GM19395 (cell line): ENCODE data around the gene EPG5.
"Not testable (repeated sequence)": the region's sequence is repeated elsewhere in the genome, so short reads cannot be mapped to it uniquely, and the experiment has no call there.

Experiments used
- ATAC-seq: cut with Tn5 transposase; IDR thresholded peaks from one replicate; pipeline ENCODE4 v1.9.1; 2021; ENCODE audit warnings: mild to moderate bottlenecking, moderate library complexity; ENCODE audit not compliant: unreplicated experiment

The EPG5 gene

DNA sequence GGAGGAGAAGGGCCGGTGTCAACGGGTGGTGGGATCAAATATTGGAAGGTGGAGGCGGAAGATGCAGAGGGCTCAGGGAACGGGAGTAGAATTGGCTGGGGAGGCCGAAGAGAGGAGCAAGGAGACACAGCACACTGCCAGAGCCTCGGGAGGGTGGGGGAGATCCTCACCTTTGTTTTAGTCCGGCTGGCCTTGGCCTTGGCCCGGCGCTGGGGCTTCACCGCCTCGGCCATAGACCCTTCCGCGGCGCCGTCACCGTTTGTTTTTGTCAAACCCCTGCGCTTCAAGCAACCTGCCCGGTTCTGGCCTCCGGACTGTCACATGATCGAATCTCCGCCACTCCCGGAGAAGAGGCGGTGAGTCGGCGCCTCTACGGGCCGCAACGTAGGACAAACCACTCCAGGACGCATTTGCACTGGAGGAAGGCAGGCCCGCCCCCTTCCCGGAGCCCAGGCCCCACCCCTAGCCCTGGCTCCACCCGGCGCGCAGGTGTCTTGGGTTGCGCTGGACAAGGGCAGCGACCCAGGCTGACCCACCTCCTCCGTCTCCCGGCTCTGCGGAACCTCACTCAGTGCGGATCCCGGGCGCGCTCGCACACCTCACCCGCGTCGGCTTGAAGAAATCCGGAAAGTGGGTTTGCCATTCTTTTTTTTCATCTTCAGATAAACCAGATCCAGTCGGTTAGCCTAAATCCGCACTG lies at the start of gene EPG5:
Gene EPG5 (minus strand): TSS at position 323 of the 700 bp plus-strand sequence. CDS start 90 bp downstream, at position 233.
- ATAC-seq, result peak; percentile 97

DNA sequence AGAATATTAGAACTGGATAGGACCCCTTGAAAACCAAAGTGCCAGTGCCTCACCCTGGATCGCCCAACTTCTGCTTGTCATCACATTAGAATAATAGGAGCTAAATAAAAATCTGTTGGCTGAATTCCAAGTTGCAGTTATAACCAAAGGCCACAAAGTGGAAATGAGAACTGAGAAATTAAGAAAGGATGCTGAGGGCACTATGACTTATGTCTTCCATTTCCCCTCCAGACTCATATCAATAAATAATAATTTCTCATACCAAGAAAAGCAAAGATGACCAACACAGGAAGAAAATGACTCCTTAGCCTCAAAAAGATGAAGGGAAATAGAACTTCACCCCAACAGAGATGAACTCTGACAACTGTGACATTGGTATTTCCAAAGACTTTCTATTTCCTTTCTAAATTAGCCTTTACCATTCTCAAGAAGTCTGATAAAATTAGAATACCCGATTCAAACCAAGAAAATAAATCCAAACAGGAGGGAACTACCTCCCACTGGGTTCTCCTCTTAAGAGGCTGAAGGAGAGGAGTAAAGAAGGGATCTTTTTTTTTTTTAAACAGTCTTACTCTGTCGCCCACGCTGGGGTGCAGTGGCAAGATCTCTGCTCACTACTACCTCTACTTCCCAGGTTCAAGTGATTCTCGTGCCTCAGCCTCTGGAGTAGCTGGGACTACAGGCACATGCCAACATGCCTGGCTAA lies 46.5 kb upstream of the EPG5 start:
- peak; percentile 80 for ATAC-seq

DNA sequence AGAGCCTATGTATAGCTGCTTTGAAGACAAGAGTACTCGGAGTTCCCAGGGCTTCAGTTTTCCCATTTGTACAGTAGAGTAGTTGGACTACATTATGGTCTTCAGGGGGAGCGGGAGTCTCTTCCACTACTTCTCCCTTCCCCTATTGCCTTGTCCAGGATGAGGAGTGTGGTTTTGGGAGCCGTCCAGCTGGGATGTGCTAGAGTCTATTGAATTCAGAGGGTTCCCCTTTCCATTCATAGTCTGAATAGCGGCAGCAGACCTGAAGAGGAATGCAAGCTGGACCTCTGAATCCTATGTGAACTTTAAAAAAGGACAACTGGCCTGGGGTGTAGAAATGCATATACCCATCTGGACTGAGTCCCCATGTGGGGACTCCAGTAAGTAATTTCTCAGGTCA lies 43.5 kb upstream of the EPG5 start:
- no peak for ATAC-seq

DNA sequence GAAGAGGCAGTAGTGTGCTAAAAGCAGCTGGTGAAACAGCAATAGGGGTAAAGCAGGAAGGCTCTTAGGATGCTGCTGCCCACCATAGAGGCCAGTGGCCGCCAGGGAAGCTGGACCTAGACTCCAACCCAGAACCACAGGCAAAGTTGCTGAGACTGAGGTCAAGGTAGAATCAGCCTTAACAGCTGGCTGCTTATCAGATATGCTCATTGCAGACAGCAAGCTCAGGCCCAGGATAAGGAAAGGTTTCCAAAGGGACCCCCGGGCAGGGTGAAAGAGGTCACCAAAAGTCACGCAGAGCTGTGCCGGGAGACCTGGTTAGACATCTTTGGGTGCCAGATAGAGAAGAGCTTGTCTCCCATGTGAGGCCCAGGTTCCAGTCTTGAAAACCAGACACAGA lies 42.9 kb upstream of the EPG5 start:
- ATAC-seq, result no peak

DNA sequence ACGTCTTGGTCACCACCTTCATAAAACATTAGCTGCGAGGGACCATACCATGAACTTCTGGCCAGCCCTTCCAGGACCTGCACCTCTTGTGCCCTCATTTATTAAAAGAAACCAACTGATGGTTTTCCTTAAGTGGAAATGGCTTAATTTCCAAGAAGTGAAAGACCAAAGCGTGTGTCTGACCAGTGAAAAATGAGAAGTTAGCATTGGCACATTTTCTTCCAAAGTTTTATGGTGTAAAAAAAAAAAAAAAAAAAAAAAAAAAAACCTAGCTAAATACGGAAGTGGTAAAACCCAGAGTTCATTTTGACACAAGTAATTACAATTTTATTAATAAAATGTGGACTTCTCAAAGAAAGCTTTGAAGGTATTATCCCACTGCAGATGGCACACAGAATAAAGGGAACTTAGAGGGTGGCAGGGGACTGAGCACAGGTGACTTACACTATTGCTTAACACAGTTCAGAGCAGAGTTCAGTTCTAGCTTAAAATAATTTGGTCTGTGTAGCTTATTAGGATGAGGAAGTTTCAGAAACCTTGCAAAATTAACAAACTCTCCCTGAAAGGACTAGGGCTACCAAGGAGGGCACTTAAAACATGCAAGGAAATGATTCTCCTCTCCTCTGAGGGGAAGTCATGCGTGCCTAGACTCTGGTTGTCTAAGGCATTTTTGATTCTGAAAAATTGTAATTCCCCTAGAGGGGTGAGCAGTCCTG lies 42.2 kb upstream of the EPG5 start:
- ATAC-seq, result no peak

DNA sequence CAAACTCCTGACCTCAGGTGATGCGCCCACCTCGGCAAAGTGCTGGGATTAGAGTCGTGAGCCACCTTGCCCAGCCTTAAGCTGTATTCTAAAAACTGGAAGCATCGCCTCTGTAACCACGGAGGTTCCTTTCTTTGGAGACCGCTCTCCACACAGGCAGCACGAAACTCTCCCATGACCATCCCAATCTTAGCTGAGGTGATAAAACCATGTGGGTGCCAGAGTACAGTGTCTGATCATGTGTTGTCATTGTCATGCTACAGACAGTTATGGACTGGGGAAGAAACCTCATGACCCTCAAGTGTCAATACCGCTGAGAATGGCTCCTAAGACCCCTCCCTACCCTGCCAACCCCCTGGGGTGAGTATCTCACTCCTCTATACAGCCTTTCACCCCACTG lies 41.4 kb upstream of the EPG5 start:
- ATAC-seq, result no peak

DNA sequence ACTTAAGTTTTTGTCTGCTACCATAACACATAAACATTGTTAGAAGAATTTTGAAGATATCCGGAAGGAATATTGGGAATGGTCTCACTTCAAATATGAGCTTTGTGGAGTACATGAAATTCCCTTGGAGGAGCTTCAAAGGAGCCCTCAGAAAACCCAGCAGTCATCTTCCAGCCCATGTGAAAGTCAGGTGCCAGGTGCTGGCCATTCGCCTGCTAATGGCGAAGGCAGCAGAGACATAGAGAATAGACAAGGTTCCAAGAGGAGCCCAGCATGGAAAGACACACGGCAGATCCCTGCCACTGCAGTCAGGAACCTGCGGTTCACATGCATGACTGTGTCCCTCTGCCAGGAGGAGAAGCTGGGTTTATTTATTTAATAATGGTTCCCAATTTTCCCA lies 40.0 kb upstream of the EPG5 start:
- ATAC-seq, result no peak

- no peak for ATAC-seq
Measured at GRCh38 chr18:46002934-46003333, 35.8 kb upstream of the EPG5 start.

DNA sequence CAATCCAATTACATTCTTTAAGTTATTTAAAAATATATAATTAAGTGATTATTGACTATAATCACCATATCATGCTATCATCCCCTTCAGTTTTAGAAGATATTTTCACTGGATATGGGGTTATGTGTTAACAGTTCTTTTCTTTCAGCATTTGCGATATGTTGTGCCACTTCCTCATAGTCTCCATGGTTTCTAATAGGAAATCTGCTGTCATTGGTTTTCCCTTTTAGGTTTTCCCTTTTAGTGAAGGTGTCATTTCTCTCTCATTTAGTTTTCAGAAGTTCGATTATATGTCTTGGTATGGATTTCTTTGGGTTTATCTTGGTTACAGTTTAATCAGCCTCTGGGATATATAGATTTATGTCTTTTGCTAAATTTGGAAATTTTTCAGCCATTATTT lies 34.8 kb upstream of the EPG5 start:
- no peak for ATAC-seq

DNA sequence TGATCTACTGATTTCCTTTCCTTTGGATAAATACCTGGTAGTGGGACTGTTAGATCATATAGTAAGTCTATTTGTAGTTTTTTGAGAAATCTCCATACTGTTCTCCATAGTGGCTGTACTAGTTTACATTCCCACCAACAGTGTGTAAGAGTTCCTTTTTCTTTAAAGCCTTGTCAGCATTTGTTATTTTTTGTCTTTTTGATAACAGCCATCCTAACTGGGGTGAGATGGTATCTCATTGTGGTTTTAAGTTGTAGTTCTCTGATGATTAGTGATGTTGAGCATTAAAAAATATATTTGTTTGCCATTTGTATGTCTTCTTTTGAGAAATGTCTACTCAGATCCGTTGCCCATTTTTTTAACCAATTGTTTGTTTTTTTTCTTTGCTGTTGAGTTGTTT lies 33.9 kb upstream of the EPG5 start:
- ATAC-seq, result no peak

- no peak for ATAC-seq
Measured at GRCh38 chr18:45999536-45999935, 32.4 kb upstream of the EPG5 start.

- no peak for ATAC-seq
Measured at GRCh38 chr18:45998244-45998643, 31.1 kb upstream of the EPG5 start.

GRCh38 chr18:45997700-45998151 lies 30.6 kb upstream of the EPG5 start:
- ATAC-seq, result peak; percentile 57

DNA sequence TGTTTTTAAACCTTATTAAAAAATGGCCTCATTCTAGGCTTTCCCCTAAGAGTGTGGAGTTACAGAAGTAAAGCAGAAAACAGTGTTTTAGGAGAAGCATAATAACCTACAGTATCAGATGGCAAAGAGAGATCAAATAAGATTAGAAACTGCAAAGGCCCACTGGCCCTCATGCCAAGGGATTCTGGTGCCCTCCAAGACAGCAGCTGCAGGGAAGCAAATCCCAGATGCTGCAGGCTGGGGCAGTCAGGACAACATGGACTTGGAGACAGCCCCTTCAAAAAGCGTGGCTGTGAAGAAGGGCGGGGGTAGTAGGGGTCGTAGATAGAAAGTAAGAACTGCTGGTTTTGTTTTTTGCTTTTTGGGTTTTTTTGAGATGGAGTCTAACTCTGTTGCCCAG lies 28.3 kb upstream of the EPG5 start:
- no peak for ATAC-seq

DNA sequence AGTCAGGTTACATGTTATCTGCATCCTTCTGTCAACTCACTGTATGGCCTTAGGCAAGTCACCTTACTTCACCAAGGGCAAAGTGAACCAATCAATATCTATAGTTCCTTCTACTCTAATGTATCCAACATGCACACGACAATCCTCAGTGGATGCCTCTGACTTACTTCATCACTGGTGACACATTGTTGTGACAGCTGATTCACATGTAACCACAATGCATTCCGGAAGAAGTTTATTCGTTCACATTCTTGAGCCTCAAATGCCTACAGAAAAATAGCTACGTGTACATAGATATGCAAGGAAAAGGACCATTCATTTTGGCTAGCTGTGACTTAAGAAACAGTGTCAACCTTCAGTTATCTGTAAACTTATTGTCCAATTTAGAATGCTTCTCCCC lies 26.3 kb upstream of the EPG5 start:
- no peak for ATAC-seq

GRCh38 chr18:45992527-45992926 lies 25.4 kb upstream of the EPG5 start:
- not testable (repeated sequence) for ATAC-seq

GRCh38 chr18:45991788-45992187 lies 24.7 kb upstream of the EPG5 start:
- no peak for ATAC-seq

GRCh38 chr18:45984546-45985235 lies 17.6 kb upstream of the EPG5 start:
- no peak for ATAC-seq

- ATAC-seq, result no peak
Measured at GRCh38 chr18:45981821-45982220, 14.7 kb upstream of the EPG5 start.

GRCh38 chr18:45980229-45980628 lies 13.1 kb upstream of the EPG5 start:
- no peak for ATAC-seq

DNA sequence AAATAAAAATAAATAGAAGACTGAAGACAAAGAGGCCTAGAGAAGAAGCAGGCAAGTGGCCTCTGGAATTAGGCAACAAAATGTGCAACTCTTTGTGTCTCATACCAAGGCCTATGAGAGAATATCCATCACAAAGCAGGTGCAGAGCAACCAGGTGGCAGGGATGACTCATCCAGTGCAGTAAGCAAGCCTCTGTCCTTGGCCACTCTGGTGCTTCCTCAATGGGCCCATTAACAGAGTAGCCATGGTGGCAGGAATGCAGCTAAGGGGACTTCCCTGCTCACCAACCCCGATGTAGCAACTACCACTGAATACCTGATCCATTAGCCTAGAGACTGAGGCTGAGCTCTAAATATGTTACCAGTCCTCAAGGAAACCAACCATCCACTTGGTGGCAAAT lies 11.0 kb upstream of the EPG5 start:
- ATAC-seq, result no peak
